ENCODE data around the gene LRRC23.

- TF ChIP-seq EP300 (IDR thresholded peaks at IDR 0.05; ENCODE audit: borderline replicate concordance), result no peak
- TF ChIP-seq CEBPB (IDR thresholded peaks at IDR 0.05), result no peak
- TF ChIP-seq REST (IDR thresholded peaks at IDR 0.05; ENCODE audit: low read depth), result no peak
Observed at GRCh38 chr12:6899837-6900519, 4.6 kb upstream of the LRRC23 start.
